H54 (cell line): Measurements from ENCODE around the gene HIP1R.

Experiments
- DNase-seq: peaks from one replicate; pipeline ENCODE4 v3.0.0; 2011; ENCODE audit warnings: low spot score, mixed read lengths; ENCODE audit not compliant: insufficient read length
- FAIRE-seq: peaks from 3 replicates; lab custom pipeline; 2011; peaks lifted over from hg19 to GRCh38; lab: Jason Lieb, UNC
- POLR2A ChIP-seq: IDR thresholded peaks from 2 replicates; pipeline ENCODE4 v1.6.1; 2011; ENCODE audit warnings: low read depth, mild to moderate bottlenecking, low read length

Gene HIP1R

DNA sequence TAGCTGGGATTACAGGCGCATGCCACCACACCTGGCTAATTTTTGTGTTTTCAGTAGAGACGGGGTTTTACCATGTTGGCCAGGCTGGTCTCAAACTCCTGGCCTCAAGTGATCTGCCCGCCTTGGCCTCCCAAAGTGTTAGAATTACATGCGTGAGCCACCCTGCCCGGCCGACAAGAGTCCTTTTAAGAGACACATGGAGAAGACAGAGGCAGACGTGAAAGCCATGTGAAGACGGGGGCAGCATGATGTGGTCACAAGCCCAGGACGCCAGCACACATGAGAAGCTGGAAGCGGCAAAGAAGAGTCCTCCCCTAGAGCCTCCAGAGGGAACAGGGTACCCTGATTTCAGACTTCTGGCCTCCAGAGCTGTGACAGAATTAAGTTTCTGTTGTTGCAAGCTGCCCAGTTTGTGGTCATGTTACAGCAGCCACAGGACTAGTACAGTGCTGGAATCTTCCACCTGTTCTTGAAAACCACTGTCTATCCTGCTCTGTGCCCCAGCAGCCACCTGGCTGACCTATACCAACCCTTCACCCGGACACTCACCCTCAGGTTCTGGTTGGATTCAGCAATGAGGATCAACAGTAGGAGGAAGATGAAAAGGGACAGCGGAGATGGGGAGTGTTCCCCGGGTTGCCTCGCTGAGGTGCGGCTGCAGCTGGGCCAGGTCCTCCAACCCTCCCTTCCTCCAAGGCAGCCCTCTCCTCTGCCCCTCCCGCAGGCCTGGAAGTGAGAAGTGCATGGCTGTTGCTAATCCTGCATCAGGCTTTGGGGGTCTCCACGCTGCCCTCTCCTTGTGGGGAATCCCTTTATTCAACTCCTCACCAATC lies 43.7 kb downstream of the HIP1R start:
- FAIRE-seq (no peak), DNase-seq (no peak)
- TF ChIP-seq POLR2A, result no peak

DNA sequence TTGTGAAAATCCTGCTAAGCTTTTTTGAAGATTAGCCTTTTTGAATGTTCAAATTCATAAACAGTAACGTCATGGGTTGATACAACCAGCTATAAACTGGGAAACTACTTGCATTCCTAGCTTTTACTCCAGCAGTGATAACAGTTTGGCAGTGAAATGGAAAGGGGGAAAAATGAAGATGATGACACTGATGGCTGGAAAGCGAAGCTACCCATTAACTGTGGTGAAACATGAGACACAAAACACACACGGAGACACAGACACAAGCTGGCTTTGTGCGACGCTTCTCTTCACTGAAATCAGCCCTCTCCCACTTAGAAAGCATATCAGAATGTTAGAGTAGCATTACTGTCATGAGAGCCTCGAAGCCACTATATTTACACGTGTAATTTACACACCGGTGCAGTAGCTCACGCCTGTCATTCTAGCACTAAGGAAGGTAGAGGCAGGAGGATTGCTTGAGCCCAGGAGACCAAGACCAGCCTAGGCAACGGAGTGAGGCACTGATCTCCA lies 45.0 kb downstream of the HIP1R start:
- DNase-seq (no peak), FAIRE-seq (no peak)
- no peak for TF ChIP-seq POLR2A

DNA sequence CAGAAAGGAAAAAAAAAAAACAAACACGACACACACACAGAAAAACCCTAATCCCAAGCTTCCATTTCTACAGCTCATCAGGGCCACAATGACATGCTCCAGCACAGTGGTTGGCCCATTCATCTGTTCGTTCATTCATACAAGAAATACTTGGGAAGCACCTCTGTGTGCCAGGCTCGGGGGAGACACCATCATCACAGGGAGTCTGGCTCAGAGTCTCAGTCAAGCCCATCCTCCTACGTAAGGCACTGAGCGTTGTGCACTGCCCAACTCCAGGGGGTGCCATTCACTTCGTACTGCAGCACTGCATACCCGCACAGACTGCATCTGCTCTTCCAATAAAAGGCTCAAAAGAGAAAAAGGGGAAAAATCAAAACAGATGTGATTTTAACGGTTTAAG lies 45.4 kb downstream of the HIP1R start:
- DNase-seq, result no peak

GRCh38 chr12:122882908-122883558 lies 47.8 kb downstream of the HIP1R start:
- DNase-seq (no peak), FAIRE-seq (no peak)
- TF ChIP-seq POLR2A, result no peak

More for the DNA sequence above, 45.4 kb downstream of the HIP1R start:
- FAIRE-seq, result peak; percentile 66
- TF ChIP-seq POLR2A, result no peak

DNA sequence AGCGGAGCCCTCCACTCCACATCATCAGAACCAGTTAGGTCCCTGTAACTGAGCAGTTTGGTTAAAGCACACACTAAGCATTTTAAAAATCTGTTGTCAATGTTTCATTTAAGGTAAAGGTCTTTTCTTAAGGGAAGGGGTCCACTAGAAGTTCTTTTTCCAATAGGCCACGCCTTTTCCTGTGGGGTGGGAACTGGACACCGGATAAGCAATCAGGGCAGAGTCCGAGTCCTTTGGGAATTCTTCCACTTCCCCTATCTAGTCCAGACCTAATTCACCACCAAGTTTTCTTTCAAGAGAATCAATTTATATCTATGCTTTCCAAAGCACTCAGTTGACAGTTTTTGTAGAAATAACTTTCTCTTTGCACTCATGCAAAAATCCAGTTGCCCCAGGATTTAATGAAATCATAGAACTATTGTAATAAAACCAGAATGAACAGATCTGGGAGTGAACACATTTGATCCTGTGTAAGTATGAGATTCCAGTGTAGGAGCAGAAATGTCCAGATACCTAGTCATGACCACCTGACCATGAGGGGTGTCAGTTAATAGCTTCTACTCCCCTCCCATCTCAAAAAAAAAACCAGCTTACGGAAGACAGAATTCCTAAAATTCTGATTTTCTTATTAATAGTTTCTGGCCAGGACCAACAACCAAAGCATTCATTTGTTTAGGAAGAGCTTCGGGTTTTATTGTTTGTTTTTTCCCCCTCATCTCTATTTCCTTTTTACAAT lies 49.0 kb downstream of the HIP1R start:
- no peak for TF ChIP-seq POLR2A
- no peak for DNase-seq
- FAIRE-seq, result no peak

GRCh38 chr12:122884860-122885259 lies 49.6 kb downstream of the HIP1R start:
- FAIRE-seq, result no peak
- TF ChIP-seq POLR2A, result no peak
- DNase-seq, result no peak

DNA sequence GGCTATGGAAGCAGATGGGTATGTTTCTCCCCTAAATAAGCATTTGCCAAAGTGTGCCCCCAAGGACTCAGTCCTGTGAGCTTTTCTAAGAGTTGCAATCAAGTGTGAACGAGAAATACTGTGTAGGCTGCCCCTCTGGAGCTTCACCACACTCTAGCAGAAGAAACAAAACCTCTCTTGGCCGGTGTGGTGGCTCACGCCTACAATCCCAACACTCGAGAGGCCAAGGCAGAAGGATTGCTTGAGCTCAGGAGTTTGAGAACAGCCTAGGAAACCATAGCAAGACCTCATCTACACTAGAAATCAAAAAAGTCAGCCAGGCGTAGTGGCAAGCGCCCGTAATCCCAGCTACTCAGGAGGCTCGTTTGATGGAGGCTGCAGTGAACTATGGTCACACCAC lies 50.9 kb downstream of the HIP1R start:
- FAIRE-seq (no peak), DNase-seq (no peak)
- TF ChIP-seq POLR2A, result no peak

- DNase-seq (peak; percentile 77), FAIRE-seq (peak; percentile 95)
- no peak for TF ChIP-seq POLR2A
Measured at GRCh38 chr12:122886851-122887818, 51.9 kb downstream of the HIP1R start.

DNA sequence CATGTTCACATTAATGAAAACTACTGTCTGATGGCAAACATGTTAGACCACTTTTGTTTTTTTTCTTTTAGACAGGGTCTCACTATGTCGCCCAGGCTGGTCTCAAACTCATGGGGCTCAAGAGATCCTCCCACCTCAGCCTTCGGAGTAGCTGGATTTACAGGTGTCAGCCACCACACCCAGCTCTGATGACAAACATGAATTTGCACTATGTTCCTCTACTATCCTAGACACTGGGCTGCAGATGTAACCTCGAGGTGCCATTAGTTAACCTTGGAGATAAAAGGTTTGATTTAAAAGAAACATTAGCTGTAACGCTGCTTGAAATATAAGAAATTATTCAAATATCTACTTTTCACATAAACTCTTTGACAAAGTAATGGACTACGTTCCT lies 52.6 kb downstream of the HIP1R start:
- DNase-seq (no peak), FAIRE-seq (no peak)
- TF ChIP-seq POLR2A, result no peak

GRCh38 chr12:122888232-122888752 lies 53.0 kb downstream of the HIP1R start:
- TF ChIP-seq POLR2A, result no peak
- peak; percentile 36 for FAIRE-seq
- DNase-seq, result peak; percentile 25

GRCh38 chr12:122889761-122890520 lies 54.7 kb downstream of the HIP1R start:
- FAIRE-seq (no peak), DNase-seq (no peak)
- no peak for TF ChIP-seq POLR2A
